Duodenal mucosa (tissue), 2 donors: ENCODE data around the gene C16orf87.

Source experiments
- H3K27ac ChIP-seq: one replicate; pipeline ENCODE4 v1.7.0; 2013; ENCODE audit warnings: low read depth, low read length
- H3K27me3 ChIP-seq, 2 donors: one replicate each; pipeline ENCODE4 v1.7.0; 2013; ENCODE audit warnings: low read length in 2 of 2, control low read depth in 1 of 2; ENCODE audit not compliant: insufficient read depth in 2 of 2, control insufficient read depth in 1 of 2
- H3K36me3 ChIP-seq, 2 donors: one replicate each; pipeline ENCODE4 v1.7.0; 2013; ENCODE audit warnings: low read length in 2 of 2, control low read depth in 1 of 2; ENCODE audit not compliant: insufficient read depth in 2 of 2, control insufficient read depth in 1 of 2
- H3K4me1 ChIP-seq, 2 donors: one replicate each; pipeline ENCODE4 v1.7.0; 2013; ENCODE audit warnings: low read length in 2 of 2, control low read depth in 1 of 2; ENCODE audit not compliant: insufficient read depth in 2 of 2, control insufficient read depth in 1 of 2
- H3K4me3 ChIP-seq, 2 donors: one replicate each; pipeline ENCODE4 v1.7.0; 2013; ENCODE audit warnings: low read length in 2 of 2, low read depth in 1 of 2
- H3K9ac ChIP-seq, 2 donors: one replicate each; pipeline ENCODE4 v1.7.0; 2013; ENCODE audit warnings: low read length in 2 of 2, low read depth in 1 of 2
- H3K9me3 ChIP-seq, 2 donors: one replicate each; pipeline ENCODE4 v1.7.0; 2013; ENCODE audit warnings: low read length in 2 of 2, control low read depth in 1 of 2; ENCODE audit not compliant: control insufficient read depth in 1 of 2

C16orf87 gene

DNA sequence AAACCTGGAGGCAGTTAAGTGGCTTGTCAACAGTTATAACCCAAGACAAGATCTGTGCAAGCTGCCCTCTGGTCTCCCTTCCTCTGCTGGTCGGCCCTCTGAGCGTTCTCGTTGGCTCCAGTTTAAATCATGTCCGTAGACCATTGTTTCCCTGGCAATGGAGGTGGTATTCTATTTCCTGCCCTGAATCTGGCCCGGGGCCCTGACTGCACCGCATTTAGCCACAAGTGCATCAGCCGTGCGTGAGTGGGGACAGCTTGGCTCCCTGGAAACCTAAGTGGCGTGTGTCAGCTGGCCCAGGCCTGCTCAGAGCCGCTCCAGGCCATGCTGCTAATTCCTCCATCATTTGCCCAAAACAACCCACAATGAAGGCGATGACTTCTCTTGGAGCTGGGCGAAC lies 67.8 kb downstream of the C16orf87 start:
- H3K4me1 ChIP-seq, result no peaks in the 10 kb centered on the region
- H3K4me3 ChIP-seq, result no peak overlapping the region
- H3K9me3 ChIP-seq, result no peaks in the 10 kb centered on the region
- no peak overlapping the region for H3K9ac ChIP-seq
- H3K27me3 ChIP-seq, result peaks cover 0 to 7% of the 10 kb centered on the region in 2 donors
- no peaks in the 10 kb centered on the region for H3K36me3 ChIP-seq
- H3K27ac ChIP-seq, result no peak overlapping the region

DNA sequence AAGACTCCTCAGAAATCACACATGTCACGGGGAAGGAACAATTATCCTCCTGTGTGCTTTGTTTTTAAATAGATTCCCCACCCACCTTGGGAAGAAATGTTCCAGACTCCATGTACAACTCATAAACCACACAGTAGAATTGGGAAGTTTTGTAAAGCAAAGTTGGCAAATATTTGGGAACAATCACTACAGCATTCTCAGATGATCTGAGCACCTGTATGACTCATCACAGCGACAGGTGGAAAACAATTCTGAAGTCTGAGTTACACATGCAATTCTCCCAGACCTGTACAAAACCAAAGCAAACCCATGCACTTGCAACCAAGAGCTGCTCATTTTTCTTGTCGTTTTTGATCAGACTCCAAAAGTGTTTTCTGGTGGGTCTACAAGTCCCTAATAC lies 68.4 kb downstream of the C16orf87 start:
- Histone ChIP-seq H3K27ac (no peak overlapping the region), H3K4me3 (no peak overlapping the region)

GRCh38 chr16:46759309-46759708 lies 71.7 kb downstream of the C16orf87 start:
- Histone ChIP-seq H3K9ac (no peak overlapping the region), H3K36me3 (no peaks in the 10 kb centered on the region), H3K9me3 (no peaks in the 10 kb centered on the region), H3K27ac (no peak overlapping the region), H3K4me1 (no peaks in the 10 kb centered on the region), H3K27me3 (peaks cover 0 to 7% of the 10 kb centered on the region in 2 donors), H3K4me3 (no peak overlapping the region)

More for the DNA sequence above, 68.4 kb downstream of the C16orf87 start:
- Histone ChIP-seq H3K27me3 (peaks cover 0 to 7% of the 10 kb centered on the region in 2 donors), H3K4me1 (no peaks in the 10 kb centered on the region), H3K9ac (no peak overlapping the region), H3K36me3 (no peaks in the 10 kb centered on the region), H3K9me3 (no peaks in the 10 kb centered on the region)

- no peaks in the 10 kb centered on the region for H3K9me3 ChIP-seq
- no peaks in the 10 kb centered on the region for H3K36me3 ChIP-seq
- H3K9ac ChIP-seq, result no peak overlapping the region
- no peak overlapping the region for H3K4me3 ChIP-seq
- H3K27me3 ChIP-seq, result peaks cover 0 to 7% of the 10 kb centered on the region in 2 donors
- H3K27ac ChIP-seq, result no peak overlapping the region
- no peaks in the 10 kb centered on the region for H3K4me1 ChIP-seq
Observed at GRCh38 chr16:46757339-46758050, 73.5 kb downstream of the C16orf87 start.

DNA sequence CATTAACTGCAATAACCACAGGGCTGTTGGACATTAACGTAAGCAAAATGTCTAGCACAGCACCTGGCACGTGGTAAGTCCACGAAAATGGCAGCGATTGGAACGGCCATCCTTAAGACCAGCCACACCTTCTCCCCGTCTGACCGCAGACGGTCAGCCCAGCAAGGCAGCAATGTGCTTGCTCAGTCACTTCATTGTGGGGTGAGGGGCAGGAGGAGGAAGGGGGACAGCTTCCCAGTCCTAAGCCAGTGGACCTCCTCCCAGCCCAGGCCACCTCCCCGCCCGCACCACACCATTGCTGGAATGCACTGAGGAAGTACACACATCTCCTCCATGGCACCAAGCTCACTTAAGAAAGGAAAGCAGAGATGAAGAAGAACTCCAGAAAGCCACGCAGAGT lies 74.2 kb downstream of the C16orf87 start:
- no peaks in the 10 kb centered on the region for H3K36me3 ChIP-seq
- H3K9me3 ChIP-seq, result no peaks in the 10 kb centered on the region
- H3K9ac ChIP-seq, result no peak overlapping the region
- peaks cover 0 to 7% of the 10 kb centered on the region in 2 donors for H3K27me3 ChIP-seq
- H3K4me3 ChIP-seq, result no peak overlapping the region
- H3K27ac ChIP-seq, result no peak overlapping the region
- H3K4me1 ChIP-seq, result no peaks in the 10 kb centered on the region

- Histone ChIP-seq H3K9me3 (no peaks in the 10 kb centered on the region), H3K4me3 (no peak overlapping the region), H3K27me3 (no peaks in the 10 kb centered on the region), H3K9ac (no peak overlapping the region), H3K4me1 (no peaks in the 10 kb centered on the region), H3K36me3 (no peaks in the 10 kb centered on the region), H3K27ac (no peak overlapping the region)
Observed at GRCh38 chr16:46753015-46753414, 78.0 kb downstream of the C16orf87 start.

DNA sequence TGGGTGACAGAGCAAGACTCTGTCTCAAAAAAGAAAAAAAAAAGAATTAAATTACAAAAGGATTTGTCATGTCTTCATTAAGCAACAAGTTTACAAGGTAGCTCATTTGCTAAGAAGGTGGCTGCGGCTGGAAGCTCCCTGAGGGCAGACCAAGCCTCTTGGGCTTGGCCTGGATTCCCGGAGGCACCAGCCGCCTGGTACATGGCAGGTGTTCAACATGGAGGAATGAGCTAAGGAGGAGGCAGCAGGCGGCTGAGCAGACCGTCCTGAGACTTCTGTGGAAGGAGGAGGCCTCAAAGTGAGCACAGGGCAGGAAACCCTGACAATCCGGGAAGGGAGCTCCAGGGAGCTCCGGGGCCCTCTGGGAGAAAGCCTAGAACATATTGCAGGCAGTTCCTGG lies 79.6 kb downstream of the C16orf87 start:
- H3K4me3 ChIP-seq, result no peak overlapping the region
- H3K9ac ChIP-seq, result no peak overlapping the region
- no peaks in the 10 kb centered on the region for H3K4me1 ChIP-seq
- no peaks in the 10 kb centered on the region for H3K36me3 ChIP-seq
- H3K9me3 ChIP-seq, result no peaks in the 10 kb centered on the region
- H3K27ac ChIP-seq, result no peak overlapping the region
- no peaks in the 10 kb centered on the region for H3K27me3 ChIP-seq

GRCh38 chr16:46748775-46749705 lies 81.9 kb downstream of the C16orf87 start:
- Histone ChIP-seq H3K27ac (no peak overlapping the region), H3K9ac (no peak overlapping the region), H3K9me3 (no peaks in the 10 kb centered on the region), H3K4me3 (no peak overlapping the region), H3K27me3 (no peaks in the 10 kb centered on the region), H3K4me1 (no peaks in the 10 kb centered on the region), H3K36me3 (no peaks in the 10 kb centered on the region)

GRCh38 chr16:46747777-46748651 lies 83.0 kb downstream of the C16orf87 start, which contains the start of gene MYLK3:
MYLK3 (minus strand) TSS chr16:46748344; CDS start chr16:46748193, 151 bp downstream.
- Histone ChIP-seq H3K4me1 (no peaks in the 10 kb centered on the region), H3K4me3 (no peak within 1 kb of the TSS), H3K27me3 (no peaks in the 10 kb centered on the region), H3K27ac (no peak within 1 kb of the TSS), H3K9ac (no peak within 1 kb of the TSS), H3K36me3 (no peaks in the 10 kb centered on the region), H3K9me3 (no peaks in the 10 kb centered on the region)
